K562 (cell line): ENCODE results near the gene MGRN1. TPM values are rescaled to one million over a fixed set of nuclear protein-coding genes. Genes with fewer than 3 reads are reported as not detected.

ENCODE experiments used
- ATAC-seq: fragments of 200-7000 bp; cut with Tn5 transposase; 3 replicates; pipeline ENCODE4 v1.9.1; 2020; ENCODE audit warnings: moderate library complexity
- BruUV-seq: library from RNA; stranded (reverse); fragments of 400-500 nt; replicated peaks from 2 replicates; lab custom pipeline; 2021; lab: Mats Ljungman, UMichigan
- CTCF ChIA-PET: fragments of 300-600 bp; formaldehyde crosslinking; extraction: SDS; loops from one replicate; lab custom pipeline; 2021; ENCODE audit warnings: low intra/inter-chr PET ratio; lab: Yijun Ruan, JAX
- POLR2A ChIA-PET: fragments of 300-600, 350-650 bp; sonication (Branson Sonifier 250); formaldehyde crosslinking; extraction: SDS; loops from one replicate; lab custom pipeline; 2021; ENCODE audit warnings: antibody characterized with exemption, inconsistent platforms; lab: Yijun Ruan, JAX
- DNase-seq, 4 experiments: peaks; one replicate each; pipeline versions ENCODE4 v3.0.0 to v3.0.0-alpha.2; 2011 to 2018; ENCODE audit warnings: low spot score in 3 of 4, mixed read lengths in 3 of 4; ENCODE audit errors: extremely low read depth in 1 of 4
- FAIRE-seq: peaks from 2 replicates; lab custom pipeline; 2011; peaks lifted over from hg19 to GRCh38; lab: Jason Lieb, UNC
- H2AFZ ChIP-seq: 2 replicates; pipeline ENCODE4 v1.6.0; 2011; ENCODE audit warnings: low read depth, low read length, control low read depth, inconsistent platforms
- H3K27ac ChIP-seq: fragments of 200-600 bp; 3 replicates; pipeline ENCODE4 v1.8.0; 2011; ENCODE audit warnings: low read depth, mild to moderate bottlenecking, control low read depth, inconsistent platforms, low read length, moderate library complexity, mixed read lengths; ENCODE audit errors: extremely low read depth
- H3K27me3 ChIP-seq, 2 experiments: fragments of 300-600 bp in 1 of 2; 2 replicates in 1 of 2; 3 replicates in 1 of 2; pipeline versions ENCODE4 v1.6.0 to v1.8.0; 2011; ENCODE audit warnings: inconsistent platforms in 2 of 2, low read length in 2 of 2, mild to moderate bottlenecking in 1 of 2, mixed read lengths in 1 of 2, moderate library complexity in 1 of 2; ENCODE audit not compliant: control insufficient read depth in 2 of 2, insufficient read depth in 2 of 2
- H3K36me3 ChIP-seq: fragments of 300-600 bp; 3 replicates; pipeline ENCODE4 v1.8.0; 2011; ENCODE audit warnings: mild to moderate bottlenecking, low read length, inconsistent platforms; ENCODE audit not compliant: control insufficient read depth, insufficient read depth
- H3K4me1 ChIP-seq, 2 experiments: fragments of 200-600 bp in 1 of 2; replicated peaks in 1 of 2; 2 replicates in 1 of 2; 3 replicates in 1 of 2; pipeline versions ENCODE4 v1.5.1 to v1.8.0; 2011; ENCODE audit warnings: inconsistent platforms in 2 of 2, low read length in 2 of 2, mild to moderate bottlenecking in 1 of 2, mixed read lengths in 1 of 2, moderate library complexity in 1 of 2; ENCODE audit not compliant: control insufficient read depth in 2 of 2, insufficient read depth in 2 of 2
- H3K4me2 ChIP-seq: 2 replicates; pipeline ENCODE4 v1.6.1; 2011; ENCODE audit warnings: low read length, control low read depth, inconsistent platforms, mixed read lengths; ENCODE audit not compliant: insufficient read depth
- H3K4me3 ChIP-seq: fragments of 200-600 bp; sonication (generic), shearing (Covaris generic); 2 replicates; pipeline ENCODE4 v1.5.1; 2016; ENCODE audit warnings: control low read depth, inconsistent platforms
- H3K79me2 ChIP-seq: fragments of 200-600 bp; 3 replicates; pipeline ENCODE4 v1.8.0; 2011; ENCODE audit warnings: low read length, inconsistent platforms; ENCODE audit not compliant: control insufficient read depth, insufficient read depth
- H3K9ac ChIP-seq, 2 experiments: 2 replicates each; pipeline versions ENCODE4 v1.6.0 to v1.6.1; 2011; ENCODE audit warnings: low read depth in 2 of 2, low read length in 2 of 2, control low read depth in 1 of 2, inconsistent platforms in 1 of 2, mild to moderate bottlenecking in 1 of 2, mixed read lengths in 1 of 2; ENCODE audit not compliant: insufficient read depth in 1 of 2
- H3K9me1 ChIP-seq: one replicate; pipeline ENCODE4 v1.6.0; 2011; ENCODE audit warnings: inconsistent platforms, mild to moderate bottlenecking, low read length, moderate library complexity; ENCODE audit not compliant: control insufficient read depth, insufficient read depth
- H3K9me3 ChIP-seq: replicated peaks from 2 replicates; pipeline ENCODE4 v1.5.1; 2011; ENCODE audit warnings: low read depth, low read length, inconsistent platforms; ENCODE audit not compliant: control insufficient read depth, insufficient read depth
- H4K20me1 ChIP-seq: replicated peaks from 2 replicates; pipeline ENCODE4 v1.6.1; 2011; ENCODE audit warnings: low read length, inconsistent platforms, mixed read lengths; ENCODE audit not compliant: control insufficient read depth, insufficient read depth
- CBFA2T2 ChIP-seq: fragments of 450-650 bp; conservative IDR thresholded peaks from 2 replicates; pipeline ENCODE4 v1.6.1; 2017; ENCODE audit warnings: mild to moderate bottlenecking
- POLR2A ChIP-seq: fragments of 450-650 bp; conservative IDR thresholded peaks from 2 replicates; pipeline ENCODE4 v1.6.1; 2016
- POLR2G ChIP-seq: fragments of 200-400 bp; formaldehyde crosslinking; IDR thresholded peaks from 2 replicates; pipeline ENCODE4 v1.6.1; 2017; ENCODE audit warnings: low read depth, mild to moderate bottlenecking, antibody characterized with exemption, low read length, moderate library complexity
- RBFOX2 ChIP-seq: fragments of 200-400 bp; formaldehyde crosslinking; IDR thresholded peaks from 2 replicates; pipeline ENCODE4 v1.6.1; 2017; ENCODE audit warnings: low read depth, mild to moderate bottlenecking, low read length, moderate library complexity
- RBM22 ChIP-seq: fragments of 200-400 bp; formaldehyde crosslinking; IDR thresholded peaks from 2 replicates; pipeline ENCODE4 v1.6.1; 2018; ENCODE audit warnings: low read length, low read depth; ENCODE audit not compliant: poor library complexity, severe bottlenecking
- SPI1 ChIP-seq: IDR thresholded peaks from 2 replicates; pipeline ENCODE4 v1.6.1; 2011; ENCODE audit warnings: low read depth, low read length, control low read depth, borderline replicate concordance
- TFE3 ChIP-seq: fragments of 450-650 bp; formaldehyde crosslinking; IDR thresholded peaks from 2 replicates; pipeline ENCODE4 v1.4.0; 2020; ENCODE audit warnings: mild to moderate bottlenecking, mixed read lengths
- THRAP3 ChIP-seq: fragments of 450-650 bp; IDR thresholded peaks from 2 replicates; pipeline ENCODE4 v1.6.1; 2016; ENCODE audit warnings: mild to moderate bottlenecking, inconsistent platforms, borderline replicate concordance
- WGBS: fragments of 100-300 bp; shearing (Covaris generic); methylation state at CpG from one replicate; pipeline ENCODE4 v1.1.6; 2016; ENCODE audit warnings: low coverage, mixed read lengths; ENCODE audit not compliant: insufficient coverage; ENCODE audit errors: missing lambda C conversion rate; 5-methylcytosine and 5-hydroxymethylcytosine counted together
- in situ Hi-C: fragments of 300-500 bp; cut with MboI; formaldehyde crosslinking; loops from 4 replicates; pipeline ENCODE4 v1.15.0; 2018; ENCODE audit warnings: inconsistent platforms, mixed read lengths
- intact Hi-C: fragments of 100-400 bp; cut with micrococcal nuclease; formaldehyde crosslinking; loops from 2 replicates; pipeline ENCODE4 v1.14.2; 2022
- polyA plus RNA-seq, 8 experiments: library from polyadenylated mRNA; depleted of rRNA in 4 of 8; stranded (reverse) in 5 of 8; unstranded in 3 of 8; fragments of >200 nt; fragmentation: Nextera tagmentation in 2 of 8; fragmentation: Illumina TruSeq in 1 of 8; extraction: Ambion mirVana in 2 of 8; extraction: Trizol in 1 of 8; gene quantifications; 2 replicates each; pipeline versions ENCODE4 v1.2.1 to v1.2.3, GENCODE V29; 2011 to 2014; ENCODE audit warnings: inconsistent platforms in 1 of 8, missing spikeins in 1 of 8
- total RNA-seq, 7 experiments: library from RNA; depleted of rRNA in 6 of 7; stranded (reverse); fragments of >200 nt in 6 of 7; fragmentation: Illumina TruSeq in 2 of 7; extraction: Trizol in 2 of 7; gene quantifications; 2 replicates each; pipeline versions ENCODE4 v1.2.1 to v1.2.3, GENCODE V29; 2011 to 2021; ENCODE audit warnings: low replicate concordance in 1 of 7

MGRN1 gene
- total and polyA plus RNA-seq, 9 of the 15 experiments (the other 6 are each of a cell fraction or from before 2014, with no cell fraction given): 0.15 to 37.9 (median 6.0) TPM

DNA sequence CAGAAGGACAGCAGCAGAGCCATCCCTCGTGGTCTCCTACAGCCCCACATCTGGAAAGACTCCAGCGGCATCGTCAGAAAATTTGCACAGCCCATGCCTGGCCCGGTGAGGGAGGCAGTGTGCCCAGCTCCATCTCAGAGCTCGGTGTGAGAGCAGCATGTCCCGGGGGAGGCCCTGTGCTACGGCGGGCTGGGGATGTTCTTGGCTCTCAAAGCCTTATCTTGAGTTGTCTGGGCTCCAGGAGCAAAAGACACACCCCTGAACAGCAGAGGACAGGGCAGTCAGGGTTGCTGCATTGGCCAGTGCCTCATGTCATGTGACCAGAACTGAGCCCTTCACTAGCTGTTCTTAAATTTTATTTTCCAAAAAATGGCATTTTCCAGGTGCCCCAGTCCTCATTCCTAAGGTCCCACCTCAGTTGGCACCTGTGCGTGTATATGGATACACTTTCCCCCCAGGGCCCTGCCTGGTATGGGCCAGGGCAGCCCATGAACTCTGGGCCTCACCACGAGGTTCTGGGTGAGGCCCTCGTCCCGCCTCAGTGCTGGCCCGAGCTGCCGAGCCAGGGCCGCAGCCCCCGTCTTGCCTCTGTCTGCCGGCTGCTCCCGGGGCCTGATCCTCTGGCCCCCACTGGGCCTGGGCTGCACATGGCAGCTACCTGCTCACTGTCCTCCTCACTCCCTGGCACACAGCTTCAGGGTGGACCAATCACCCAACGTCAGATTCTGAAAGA, 71.7 kb downstream of the MGRN1 start:
- no peak overlapping the region for H2AFZ ChIP-seq
- peaks cover 66% of the 10 kb centered on the region; the same call in 2 of the 3 replicates for H3K36me3 ChIP-seq
- ChIA-PET CTCF (no interaction called here), POLR2A (interaction anchor here (0.6 to 1.7 kb wide), 9 partner anchors 8 to 263 kb away, joined by 3 to 11 read pairs (median 3); no protein-coding TSS in a partner anchor)
- H3K4me3 ChIP-seq: no peak overlapping the region
- H3K27ac ChIP-seq: no peak overlapping the region
- H3K9me1 ChIP-seq: peaks cover 3% of the 10 kb centered on the region
- intact Hi-C loops (no loop called here), in situ Hi-C loops (no loop called here)
- H4K20me1 ChIP-seq: peaks cover 8% of the 10 kb centered on the region; the same call in 1 of the 2 replicates
- no peak for TF ChIP-seq CBFA2T2
- no peak for TF ChIP-seq THRAP3
- TF ChIP-seq SPI1: no peak
- peak; percentile 4 for TF ChIP-seq RBM22
- peak; percentile 67 for TF ChIP-seq TFE3
- TF ChIP-seq POLR2A: 0 out of 2 replicates have a peak, but pooled peaks have one; percentile 17
- peak; percentile 35; the same call in 1 of the 2 replicates for TF ChIP-seq RBFOX2
- TF ChIP-seq POLR2G: 0 out of 2 replicates have a peak, but pooled peaks have one; percentile 50
- DNase-seq (no peak), ATAC-seq (no peak), FAIRE-seq (peak; percentile 49)
- peaks cover 0 to 66% of the 10 kb centered on the region in 2 experiments; a peak in 3 of 5 replicates for H3K4me1 ChIP-seq
- no peaks in the 10 kb centered on the region for H3K9me3 ChIP-seq
- H3K4me2 ChIP-seq: no peak overlapping the region
- no TSS peak for BruUV-seq
- H3K27me3 ChIP-seq: no peaks in the 10 kb centered on the region
- peak overlapping the region in 1 of 2 experiments; percentile 33; a peak in 1 of 4 replicates for H3K9ac ChIP-seq
- H3K79me2 ChIP-seq: peaks cover 12% of the 10 kb centered on the region
- WGBS: 81% methylated on average over 18 of the region's 19 CpGs
